Measurements from ENCODE around the gene CHAC2. TPM values are rescaled to one million over a fixed set of nuclear protein-coding genes. Genes with fewer than 3 reads are reported as not detected.
"Not testable (repeated sequence)": the region's sequence is repeated elsewhere in the genome, so short reads cannot be mapped to it uniquely, and the experiment has no call there.

The CHAC2 gene
- 9.8 and 21.3 TPM in 2 replicates for total RNA-seq (2014; rRNA removed; shearing (Covaris generic); ENCODE audit: low replicate concordance)

- H3K79me2 ChIP-seq (ENCODE audit: low read length): peaks cover 87% of the 10 kb centered on the region
- no peaks in the 10 kb centered on the region for H4K20me1 ChIP-seq (ENCODE audit: insufficient read depth, low read depth, low read length)
- peak within 1 kb of the TSS; percentile 91 for H3K27ac ChIP-seq (ENCODE audit: low read length)
- no peaks in the 10 kb centered on the region for H3K9me3 ChIP-seq (ENCODE audit: low read length)
- H2AFZ ChIP-seq (ENCODE audit: low read length): peak within 1 kb of the TSS; percentile 82
- H3K9me2 ChIP-seq (replicated peaks; ENCODE audit: insufficient read depth, low read length): no peaks in the 10 kb centered on the region
- H3K4me1 ChIP-seq (ENCODE audit: low read length): peaks cover 38% of the 10 kb centered on the region
- H3K4me2 ChIP-seq (ENCODE audit: low read depth, low read length, poor library complexity, severe bottlenecking): peak within 1 kb of the TSS; percentile 97
- H3K36me3 ChIP-seq (ENCODE audit: insufficient read depth, low read length): peaks cover 32% of the 10 kb centered on the region
- peak within 1 kb of the TSS; percentile 96 for H3K9ac ChIP-seq (ENCODE audit: low read length)
- peak; percentile 94 for DNase-seq
- peak within 1 kb of the TSS; percentile 97 for H3K4me3 ChIP-seq (ENCODE audit: low read length)
- H3K27me3 ChIP-seq (ENCODE audit: low read length): no peaks in the 10 kb centered on the region
These were observed at the start of gene CHAC2 for GRCh38 chr2:53767405-53768241. Gene CHAC2, plus strand, starts transcription at chr2:53767804. Its CDS starts 83 bp downstream, at chr2:53767887.

GRCh38 chr2:53720944-53721343, 46.7 kb upstream of the CHAC2 start:
- H4K20me1 ChIP-seq (ENCODE audit: insufficient read depth, low read depth, low read length); H3K4me1 ChIP-seq (ENCODE audit: low read length); DNase-seq; H3K9ac ChIP-seq (ENCODE audit: low read length); H2AFZ ChIP-seq (ENCODE audit: low read length); H3K4me3 ChIP-seq (ENCODE audit: low read length); H3K27ac ChIP-seq (ENCODE audit: low read length); H3K27me3 ChIP-seq (ENCODE audit: low read length); H3K9me3 ChIP-seq (ENCODE audit: low read length); H3K36me3 ChIP-seq (ENCODE audit: insufficient read depth, low read length); H3K4me2 ChIP-seq (ENCODE audit: low read depth, low read length, poor library complexity, severe bottlenecking); H3K9me2 ChIP-seq (replicated peaks; ENCODE audit: insufficient read depth, low read length): not testable (repeated sequence)
- peaks cover 71% of the 10 kb centered on the region for H3K79me2 ChIP-seq (ENCODE audit: low read length)

DNA sequence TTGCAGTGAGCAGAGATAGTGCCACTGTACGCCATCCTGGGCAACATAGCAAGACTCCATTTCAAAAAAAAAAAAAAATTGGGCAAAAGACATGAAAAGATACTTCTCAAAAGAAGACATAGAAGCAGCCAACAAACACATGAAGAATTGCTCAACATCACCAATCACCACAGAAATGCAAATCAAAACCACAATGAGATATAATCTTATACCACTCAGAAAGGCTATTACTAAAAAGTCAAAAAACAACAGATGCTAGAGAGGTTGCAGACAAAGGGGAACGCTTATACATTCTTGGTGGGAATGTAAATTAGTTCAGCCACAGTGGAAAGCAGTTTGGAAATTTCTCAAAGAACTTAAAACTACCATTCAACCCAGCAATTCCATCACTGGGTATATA, 43.1 kb upstream of the CHAC2 start:
- Histone ChIP-seq H3K27ac (ENCODE audit: low read length) (no peak overlapping the region), H3K4me1 (ENCODE audit: low read length) (peaks cover 5% of the 10 kb centered on the region), H3K9ac (ENCODE audit: low read length) (no peak overlapping the region), H3K9me2 (replicated peaks; ENCODE audit: insufficient read depth, low read length) (no peaks in the 10 kb centered on the region), H3K79me2 (ENCODE audit: low read length) (peaks cover 52% of the 10 kb centered on the region), H4K20me1 (ENCODE audit: insufficient read depth, low read depth, low read length) (no peaks in the 10 kb centered on the region), H3K27me3 (ENCODE audit: low read length) (no peaks in the 10 kb centered on the region), H3K36me3 (ENCODE audit: insufficient read depth, low read length) (no peaks in the 10 kb centered on the region), H3K4me3 (ENCODE audit: low read length) (no peak overlapping the region), H3K9me3 (ENCODE audit: low read length) (no peaks in the 10 kb centered on the region), H3K4me2 (ENCODE audit: low read depth, low read length, poor library complexity, severe bottlenecking) (no peak overlapping the region), H2AFZ (ENCODE audit: low read length) (no peak overlapping the region)
- DNase-seq: no peak

DNA sequence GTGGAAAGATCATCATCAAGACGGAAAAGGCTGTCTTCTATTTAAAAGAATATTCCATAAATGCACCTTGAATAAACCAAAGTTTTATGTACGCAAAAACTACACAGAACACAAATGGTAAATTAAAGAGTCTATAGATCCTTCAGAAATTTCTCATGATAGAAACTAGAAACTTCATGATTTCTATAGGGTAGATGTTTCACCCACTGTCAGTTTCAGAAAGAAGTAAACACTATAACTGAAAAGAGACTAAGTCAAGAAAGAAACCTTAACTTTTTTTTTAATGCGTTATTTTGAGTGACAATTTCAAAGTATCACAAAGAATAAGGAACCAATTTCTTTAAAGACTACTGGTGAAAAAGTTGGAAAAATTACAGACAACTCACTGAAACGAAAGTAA, 41.9 kb upstream of the CHAC2 start:
- Histone ChIP-seq H3K9ac (ENCODE audit: low read length) (no peak overlapping the region), H2AFZ (ENCODE audit: low read length) (no peak overlapping the region), H3K79me2 (ENCODE audit: low read length) (peaks cover 42% of the 10 kb centered on the region), H3K9me2 (replicated peaks; ENCODE audit: insufficient read depth, low read length) (no peaks in the 10 kb centered on the region), H3K27me3 (ENCODE audit: low read length) (no peaks in the 10 kb centered on the region), H3K4me3 (ENCODE audit: low read length) (no peak overlapping the region), H3K4me2 (ENCODE audit: low read depth, low read length, poor library complexity, severe bottlenecking) (no peak overlapping the region), H4K20me1 (ENCODE audit: insufficient read depth, low read depth, low read length) (no peaks in the 10 kb centered on the region), H3K27ac (ENCODE audit: low read length) (no peak overlapping the region), H3K36me3 (ENCODE audit: insufficient read depth, low read length) (peaks cover 4% of the 10 kb centered on the region; the same call in 1 of the 2 replicates), H3K4me1 (ENCODE audit: low read length) (peaks cover 5% of the 10 kb centered on the region), H3K9me3 (ENCODE audit: low read length) (no peaks in the 10 kb centered on the region)
- no peak for DNase-seq

- H3K36me3 ChIP-seq (ENCODE audit: insufficient read depth, low read length): peaks cover 4% of the 10 kb centered on the region; the same call in 1 of the 2 replicates
- DNase-seq: no peak
- no peak overlapping the region for H3K9ac ChIP-seq (ENCODE audit: low read length)
- peaks cover 5% of the 10 kb centered on the region for H3K4me1 ChIP-seq (ENCODE audit: low read length)
- no peaks in the 10 kb centered on the region for H4K20me1 ChIP-seq (ENCODE audit: insufficient read depth, low read depth, low read length)
- H3K4me3 ChIP-seq (ENCODE audit: low read length): no peak overlapping the region
- no peaks in the 10 kb centered on the region for H3K9me2 ChIP-seq (replicated peaks; ENCODE audit: insufficient read depth, low read length)
- no peak overlapping the region for H2AFZ ChIP-seq (ENCODE audit: low read length)
- H3K27ac ChIP-seq (ENCODE audit: low read length): no peak overlapping the region
- peaks cover 25% of the 10 kb centered on the region for H3K79me2 ChIP-seq (ENCODE audit: low read length)
- H3K9me3 ChIP-seq (ENCODE audit: low read length): no peaks in the 10 kb centered on the region
- no peak overlapping the region for H3K4me2 ChIP-seq (ENCODE audit: low read depth, low read length, poor library complexity, severe bottlenecking)
- H3K27me3 ChIP-seq (ENCODE audit: low read length): no peaks in the 10 kb centered on the region
These were observed 39.7 kb upstream of the CHAC2 start for GRCh38 chr2:53727921-53728320.

DNA sequence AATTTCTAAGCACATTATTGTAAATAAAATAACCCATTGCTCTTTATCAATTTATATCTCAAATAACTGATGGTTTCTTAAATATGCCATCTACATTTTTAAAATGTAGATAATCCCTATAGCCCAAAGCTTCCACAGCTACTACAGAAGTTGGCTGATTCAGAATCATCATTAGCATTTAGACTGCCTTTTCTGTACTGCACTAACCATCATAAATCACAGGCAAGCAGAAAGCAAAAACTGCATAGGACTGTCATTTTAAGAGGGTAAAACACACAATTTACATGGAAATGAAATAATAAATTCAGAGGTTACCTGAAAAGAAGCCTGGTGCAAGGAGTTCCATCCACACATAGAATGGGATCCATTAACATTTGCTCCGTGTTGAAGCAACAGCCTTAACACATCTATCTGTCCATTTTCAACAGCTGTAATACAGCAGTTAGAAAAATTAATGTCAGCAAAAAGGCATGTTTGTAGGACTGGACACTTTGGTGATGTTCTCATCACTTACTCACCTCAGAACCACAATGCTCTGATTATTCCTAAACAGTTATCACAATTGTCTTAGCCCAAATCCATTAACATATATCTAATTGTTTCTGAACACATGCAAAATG, 38.4 kb upstream of the CHAC2 start:
- H3K9ac ChIP-seq (ENCODE audit: low read length): no peak overlapping the region
- no peak overlapping the region for H3K4me2 ChIP-seq (ENCODE audit: low read depth, low read length, poor library complexity, severe bottlenecking)
- peaks cover 6% of the 10 kb centered on the region; the same call in 1 of the 2 replicates for H3K36me3 ChIP-seq (ENCODE audit: insufficient read depth, low read length)
- no peaks in the 10 kb centered on the region for H3K9me2 ChIP-seq (replicated peaks; ENCODE audit: insufficient read depth, low read length)
- no peaks in the 10 kb centered on the region for H3K9me3 ChIP-seq (ENCODE audit: low read length)
- H3K4me1 ChIP-seq (ENCODE audit: low read length): peaks cover 5% of the 10 kb centered on the region
- H3K27me3 ChIP-seq (ENCODE audit: low read length): no peaks in the 10 kb centered on the region
- peaks cover 18% of the 10 kb centered on the region for H3K79me2 ChIP-seq (ENCODE audit: low read length)
- DNase-seq: no peak
- no peak overlapping the region for H2AFZ ChIP-seq (ENCODE audit: low read length)
- H3K4me3 ChIP-seq (ENCODE audit: low read length): no peak overlapping the region
- no peaks in the 10 kb centered on the region for H4K20me1 ChIP-seq (ENCODE audit: insufficient read depth, low read depth, low read length)
- H3K27ac ChIP-seq (ENCODE audit: low read length): no peak overlapping the region

DNA sequence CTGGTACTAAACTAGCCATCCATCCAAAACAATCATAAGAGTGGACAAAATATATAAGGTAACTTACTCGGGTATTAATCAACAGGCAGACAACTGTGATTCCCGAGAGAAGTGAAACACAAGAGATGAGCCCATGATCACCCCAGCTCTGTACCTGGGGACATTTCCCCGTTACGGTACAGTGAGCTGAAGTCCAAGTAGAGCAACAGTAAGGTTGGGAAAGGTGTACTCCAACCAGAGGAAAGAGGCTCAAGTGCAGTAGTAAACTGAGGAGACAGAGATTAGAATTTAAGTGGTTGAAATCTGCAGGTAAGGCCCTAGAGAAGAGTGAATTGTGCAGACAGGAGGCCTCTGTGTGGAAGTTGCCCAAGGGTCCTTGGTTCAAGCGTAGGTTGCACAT, 30.5 kb upstream of the CHAC2 start:
- no peaks in the 10 kb centered on the region for H3K27me3 ChIP-seq (ENCODE audit: low read length)
- no peak overlapping the region for H3K9ac ChIP-seq (ENCODE audit: low read length)
- no peak overlapping the region for H2AFZ ChIP-seq (ENCODE audit: low read length)
- H3K4me2 ChIP-seq (ENCODE audit: low read depth, low read length, poor library complexity, severe bottlenecking): no peak overlapping the region
- no peak overlapping the region for H3K4me3 ChIP-seq (ENCODE audit: low read length)
- H3K36me3 ChIP-seq (ENCODE audit: insufficient read depth, low read length): peaks cover 8% of the 10 kb centered on the region; the same call in 1 of the 2 replicates
- H3K4me1 ChIP-seq (ENCODE audit: low read length): peaks cover 2% of the 10 kb centered on the region; the same call in 1 of the 2 replicates
- no peaks in the 10 kb centered on the region for H4K20me1 ChIP-seq (ENCODE audit: insufficient read depth, low read depth, low read length)
- no peaks in the 10 kb centered on the region for H3K9me2 ChIP-seq (replicated peaks; ENCODE audit: insufficient read depth, low read length)
- DNase-seq: no peak
- peaks cover 57% of the 10 kb centered on the region for H3K79me2 ChIP-seq (ENCODE audit: low read length)
- no peaks in the 10 kb centered on the region for H3K9me3 ChIP-seq (ENCODE audit: low read length)
- no peak overlapping the region for H3K27ac ChIP-seq (ENCODE audit: low read length)

- Histone ChIP-seq H3K27me3 (ENCODE audit: low read length) (no peaks in the 10 kb centered on the region), H2AFZ (ENCODE audit: low read length) (no peak overlapping the region), H4K20me1 (ENCODE audit: insufficient read depth, low read depth, low read length) (no peaks in the 10 kb centered on the region), H3K9ac (ENCODE audit: low read length) (no peak overlapping the region), H3K4me1 (ENCODE audit: low read length) (peaks cover 2% of the 10 kb centered on the region; the same call in 1 of the 2 replicates), H3K4me3 (ENCODE audit: low read length) (no peak overlapping the region), H3K27ac (ENCODE audit: low read length) (no peak overlapping the region), H3K4me2 (ENCODE audit: low read depth, low read length, poor library complexity, severe bottlenecking) (no peak overlapping the region), H3K9me2 (replicated peaks; ENCODE audit: insufficient read depth, low read length) (no peaks in the 10 kb centered on the region), H3K36me3 (ENCODE audit: insufficient read depth, low read length) (peaks cover 11% of the 10 kb centered on the region; the same call in 1 of the 2 replicates), H3K79me2 (ENCODE audit: low read length) (peaks cover 61% of the 10 kb centered on the region), H3K9me3 (ENCODE audit: low read length) (no peaks in the 10 kb centered on the region)
- no peak for DNase-seq
These were observed 28.6 kb upstream of the CHAC2 start for GRCh38 chr2:53739032-53739431.
